GDM1 (cell line): ENCODE results near the gene SPATA16.
"Not testable (repeated sequence)": the region's sequence is repeated elsewhere in the genome, so short reads cannot be mapped to it uniquely, and the experiment has no call there.

Experiments
- DNase-seq: peaks from one replicate; lab custom pipeline; 2025; lab: John Stamatoyannopoulos, UW

Gene SPATA16

DNA sequence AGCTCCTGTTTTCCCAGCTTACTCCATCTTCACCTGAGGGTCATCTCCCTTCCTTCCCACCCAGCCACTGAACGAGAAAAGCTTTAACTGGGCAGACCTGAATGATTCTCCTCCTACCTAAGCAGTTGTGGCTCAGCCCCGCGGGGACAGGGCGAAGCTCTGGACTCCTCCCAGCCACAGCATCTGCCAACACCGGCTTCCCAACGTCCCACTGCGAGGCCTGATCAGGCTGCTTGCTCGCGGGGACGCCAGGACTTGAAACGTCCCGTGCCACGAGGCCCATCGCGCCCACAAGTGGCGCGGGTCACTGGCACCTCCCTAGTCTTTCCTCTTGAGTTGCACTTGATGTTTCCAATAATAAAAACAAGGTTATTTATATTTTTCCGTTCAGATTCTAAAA lies at the start of gene SPATA16:
TSS of gene SPATA16 (minus strand) at position 250 of the 400 bp plus-strand sequence. CDS start 23,504 bp downstream, outside the sequence.
- DNase-seq: no peak

GRCh38 chr3:173183022-173183421 lies 42.0 kb upstream of the SPATA16 start:
- not testable (repeated sequence) for DNase-seq

DNA sequence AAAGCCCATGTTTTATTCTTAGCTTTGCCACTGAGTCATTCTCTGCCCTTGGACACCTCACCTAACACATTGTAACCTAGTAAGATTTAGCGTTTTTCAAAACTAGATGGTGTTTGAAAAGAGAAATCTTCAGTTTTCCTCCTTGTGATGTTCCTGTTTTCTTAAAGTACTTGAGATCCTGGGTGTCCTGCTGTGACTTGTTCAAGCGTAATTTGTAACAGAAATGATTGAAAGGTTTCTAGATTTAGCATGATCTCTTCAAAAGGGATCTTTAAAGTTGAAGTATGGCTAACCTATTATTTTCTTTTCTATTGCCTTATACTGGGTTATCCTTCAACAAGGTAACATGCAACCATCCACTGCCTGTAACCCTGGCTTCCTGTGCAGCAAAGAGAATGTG lies 32.6 kb upstream of the SPATA16 start:
- no peak for DNase-seq

DNA sequence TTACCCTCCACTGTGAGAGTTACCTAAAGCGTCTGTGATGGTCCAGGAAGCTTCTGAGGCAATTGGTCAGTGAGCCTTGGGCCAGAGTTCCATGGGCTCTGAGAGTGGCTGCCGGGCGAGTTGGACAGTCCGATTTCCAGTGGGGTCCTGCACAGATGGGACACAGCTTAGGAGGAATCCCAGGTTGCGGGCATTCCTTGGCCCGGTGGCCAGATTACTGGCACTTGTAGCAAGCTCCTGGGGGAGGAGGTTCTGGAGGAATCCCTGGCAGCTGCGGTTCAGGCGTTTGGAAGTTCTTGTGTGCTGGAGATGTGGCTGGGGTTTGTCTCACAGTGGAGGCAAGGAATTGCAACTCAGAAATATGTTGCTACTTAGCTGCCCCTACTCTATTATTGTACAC lies 18.1 kb upstream of the SPATA16 start:
- not testable (repeated sequence) for DNase-seq

DNA sequence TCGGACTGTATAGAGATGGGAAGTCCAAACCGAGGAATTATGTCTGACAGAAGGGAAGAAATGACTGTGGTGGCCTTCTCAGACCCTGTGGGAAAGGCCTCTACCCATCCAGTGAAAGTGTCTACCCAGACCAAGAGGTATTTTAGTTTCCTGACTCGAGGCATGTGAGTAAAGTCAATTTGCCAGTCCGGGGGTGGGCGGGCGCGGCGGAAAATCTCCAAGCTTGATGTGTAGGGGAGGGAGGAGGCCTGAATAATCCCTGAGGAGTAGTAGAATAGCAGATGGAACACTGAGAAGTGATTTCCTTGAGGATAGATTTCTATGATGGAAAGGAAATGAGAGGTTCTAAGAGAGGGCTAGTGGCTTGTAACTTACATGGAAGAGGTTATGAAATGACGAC lies 15.5 kb upstream of the SPATA16 start:
- DNase-seq: not testable (repeated sequence)

DNA sequence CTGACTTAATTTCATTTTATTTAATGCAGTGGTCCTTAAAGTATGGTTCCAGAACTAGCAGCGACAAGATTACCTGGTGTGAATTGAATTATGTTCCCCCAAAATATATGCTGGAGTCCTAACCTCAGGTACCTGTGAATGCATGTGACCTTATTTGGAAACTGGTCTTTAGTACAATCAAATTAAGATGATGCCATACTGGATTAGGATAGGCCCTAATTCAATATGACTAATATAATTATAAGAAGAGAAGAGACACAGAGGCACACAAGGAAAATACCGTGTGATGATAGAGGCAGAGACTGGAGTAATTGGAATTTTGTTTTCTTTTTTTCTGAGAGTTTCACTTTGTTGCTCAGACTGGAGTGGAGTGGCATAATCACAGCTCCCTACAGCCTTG lies 12.6 kb upstream of the SPATA16 start:
- DNase-seq: no peak

DNA sequence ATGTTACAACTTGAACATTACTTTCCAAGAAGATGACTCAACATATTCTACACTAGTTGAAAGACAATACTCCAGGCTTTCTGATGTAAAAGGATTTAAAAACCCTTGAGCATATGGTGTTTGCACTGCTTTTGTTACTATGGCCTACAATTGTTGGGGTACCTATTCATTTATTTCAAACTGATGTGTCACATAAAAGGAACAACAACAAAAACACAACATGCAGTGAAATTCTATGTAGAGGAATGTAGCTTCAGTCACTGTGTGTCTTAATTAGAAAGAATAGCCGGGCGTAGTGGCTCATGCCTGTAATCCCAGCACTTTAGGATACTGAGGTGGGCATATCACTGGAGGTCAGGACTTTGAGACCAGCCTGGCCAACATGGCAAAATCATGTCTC lies 1.6 kb downstream of the SPATA16 start:
- no peak for DNase-seq

DNA sequence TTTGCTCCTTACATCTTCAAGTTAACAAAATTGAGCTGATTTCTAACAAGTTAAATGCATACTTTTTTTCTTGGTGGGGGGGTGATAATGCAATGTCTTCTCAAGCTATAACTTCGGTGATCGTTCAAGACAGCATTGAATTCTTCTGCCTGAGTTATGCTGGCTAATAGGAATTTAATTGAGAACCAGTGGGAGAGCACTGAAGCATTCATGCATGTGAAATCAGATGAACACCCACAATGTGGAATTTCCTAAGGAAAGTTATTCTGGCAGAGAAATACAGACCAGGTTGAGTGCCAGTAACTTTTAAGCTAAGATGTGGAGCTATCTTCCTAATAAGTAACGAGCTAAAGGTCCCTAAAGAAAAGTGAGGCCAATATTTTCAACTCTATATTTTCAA lies 3.0 kb downstream of the SPATA16 start:
- DNase-seq: no peak

DNA sequence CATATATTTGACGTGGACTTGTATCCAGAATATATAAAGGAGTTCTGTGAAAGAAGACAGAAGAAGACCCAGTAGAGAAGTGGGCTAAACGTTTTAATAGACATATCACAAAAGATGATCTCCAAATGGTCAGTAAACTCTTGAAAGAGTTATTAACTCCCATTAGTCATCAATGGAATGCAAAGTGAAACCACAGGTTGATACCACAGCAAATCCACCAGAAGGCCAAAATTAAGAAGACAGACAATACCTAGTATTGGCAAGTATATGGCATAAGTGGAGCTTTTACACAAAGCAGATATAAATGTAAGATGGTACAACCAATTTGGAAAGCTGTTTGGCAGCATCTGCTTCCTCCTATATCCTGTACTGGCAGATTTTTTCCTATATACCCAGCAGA lies 6.0 kb downstream of the SPATA16 start:
- no peak for DNase-seq

GRCh38 chr3:173128633-173129032 lies 12.4 kb downstream of the SPATA16 start:
- DNase-seq: no peak

- no peak for DNase-seq
Observed at GRCh38 chr3:173111321-173111720, 29.7 kb downstream of the SPATA16 start.

DNA sequence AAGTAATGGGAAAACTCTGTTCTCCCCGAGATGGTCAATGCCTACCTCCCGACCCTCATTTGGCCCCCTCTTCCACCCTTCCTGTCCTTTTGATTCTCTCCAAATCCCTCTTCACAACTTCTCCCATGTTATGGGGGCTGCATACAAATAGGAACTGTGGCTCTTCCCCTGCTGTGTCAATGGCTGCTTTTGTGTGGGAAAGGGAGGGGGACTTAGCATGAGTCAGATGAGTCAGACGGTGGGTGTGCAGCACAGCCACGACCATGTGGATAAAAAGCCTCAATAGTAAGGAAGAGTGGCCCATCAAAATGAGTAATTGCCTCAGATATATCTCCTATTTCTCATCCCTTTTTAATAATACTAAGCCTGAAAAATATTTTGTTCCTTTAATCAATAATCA lies 31.9 kb downstream of the SPATA16 start:
- DNase-seq: no peak

DNA sequence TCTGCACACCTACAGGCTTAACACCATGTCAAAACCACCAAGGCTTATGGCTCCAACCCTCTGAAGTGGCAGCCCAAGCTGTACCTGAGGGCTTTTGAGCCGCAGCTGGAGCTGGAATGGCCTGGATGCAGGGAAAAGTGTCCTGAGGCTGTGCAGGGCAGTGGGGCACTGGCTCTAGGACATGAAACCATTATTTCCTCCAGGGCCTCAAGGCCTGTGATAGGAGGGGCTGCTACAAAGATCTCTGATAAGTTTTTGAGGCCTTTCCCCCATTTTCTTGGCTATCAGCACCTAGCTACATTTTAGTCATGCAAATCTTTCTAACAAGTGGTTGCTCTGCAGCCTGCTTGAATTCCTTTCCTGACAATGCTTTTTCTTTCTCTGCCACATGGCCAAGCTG lies 37.6 kb downstream of the SPATA16 start:
- DNase-seq: no peak

- DNase-seq: no peak
Observed at GRCh38 chr3:173098959-173099358, 42.1 kb downstream of the SPATA16 start.

DNA sequence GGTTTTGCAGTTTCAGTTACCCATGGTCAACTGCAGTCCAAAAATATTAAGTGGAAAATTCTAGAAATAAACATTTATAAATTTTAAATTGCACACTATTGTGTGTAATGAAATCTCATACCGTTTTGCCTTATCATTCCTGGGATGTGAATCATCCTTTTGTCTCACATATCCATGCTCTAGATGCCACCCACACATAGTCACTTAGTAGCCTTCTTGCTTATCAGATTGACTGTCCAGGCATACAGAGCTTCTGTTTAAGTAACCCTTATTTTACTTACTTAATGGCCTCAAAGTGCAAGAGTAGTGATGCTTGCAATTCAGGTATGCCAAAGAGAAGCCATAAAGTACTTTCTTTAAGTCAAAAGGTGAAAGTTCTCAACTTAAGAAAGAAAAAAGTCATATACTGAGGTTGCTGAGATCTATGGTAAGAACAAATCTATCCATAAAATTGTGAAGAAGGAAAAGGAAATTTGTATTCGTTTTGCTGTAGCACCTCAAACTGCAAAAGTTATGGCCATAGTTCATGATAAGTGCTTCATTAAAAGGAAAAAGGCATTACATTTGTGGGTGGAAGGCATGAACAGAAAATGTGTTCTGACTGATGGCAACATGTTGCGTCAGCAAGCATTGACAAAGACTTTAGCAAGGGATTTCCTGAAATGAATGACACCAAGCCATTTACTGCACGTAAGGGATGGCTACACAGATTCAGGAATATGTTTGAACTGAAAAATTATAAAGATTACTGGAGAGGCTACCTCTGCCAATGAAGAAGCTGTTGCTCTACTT lies 43.8 kb downstream of the SPATA16 start:
- DNase-seq: no peak

GRCh38 chr3:173096140-173096539 lies 44.9 kb downstream of the SPATA16 start:
- DNase-seq: no peak

DNA sequence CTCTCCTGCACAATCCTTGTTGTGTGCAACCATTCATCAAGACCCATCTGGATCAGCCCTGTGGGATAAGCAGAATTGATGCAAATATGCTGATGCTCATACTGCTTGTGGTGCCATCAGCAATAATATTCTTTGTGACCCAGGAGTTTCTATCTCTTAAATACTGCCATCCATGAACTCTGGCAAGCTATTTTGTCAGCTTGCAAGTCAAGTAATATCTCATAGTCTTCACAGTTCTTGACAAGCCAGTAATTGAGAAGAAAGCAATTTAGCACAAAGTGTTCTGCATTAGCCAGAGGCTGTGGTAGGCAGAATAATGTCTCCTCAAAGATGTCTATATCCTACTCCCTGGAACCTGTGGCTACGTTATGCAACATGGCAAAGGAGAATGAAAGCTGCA lies 49.0 kb downstream of the SPATA16 start:
- no peak for DNase-seq

GRCh38 chr3:173090492-173090891 lies 50.5 kb downstream of the SPATA16 start:
- no peak for DNase-seq

- no peak for DNase-seq
Observed at GRCh38 chr3:173089283-173089682, 51.8 kb downstream of the SPATA16 start.

GRCh38 chr3:173078525-173078924 lies 62.5 kb downstream of the SPATA16 start:
- DNase-seq: no peak

DNA sequence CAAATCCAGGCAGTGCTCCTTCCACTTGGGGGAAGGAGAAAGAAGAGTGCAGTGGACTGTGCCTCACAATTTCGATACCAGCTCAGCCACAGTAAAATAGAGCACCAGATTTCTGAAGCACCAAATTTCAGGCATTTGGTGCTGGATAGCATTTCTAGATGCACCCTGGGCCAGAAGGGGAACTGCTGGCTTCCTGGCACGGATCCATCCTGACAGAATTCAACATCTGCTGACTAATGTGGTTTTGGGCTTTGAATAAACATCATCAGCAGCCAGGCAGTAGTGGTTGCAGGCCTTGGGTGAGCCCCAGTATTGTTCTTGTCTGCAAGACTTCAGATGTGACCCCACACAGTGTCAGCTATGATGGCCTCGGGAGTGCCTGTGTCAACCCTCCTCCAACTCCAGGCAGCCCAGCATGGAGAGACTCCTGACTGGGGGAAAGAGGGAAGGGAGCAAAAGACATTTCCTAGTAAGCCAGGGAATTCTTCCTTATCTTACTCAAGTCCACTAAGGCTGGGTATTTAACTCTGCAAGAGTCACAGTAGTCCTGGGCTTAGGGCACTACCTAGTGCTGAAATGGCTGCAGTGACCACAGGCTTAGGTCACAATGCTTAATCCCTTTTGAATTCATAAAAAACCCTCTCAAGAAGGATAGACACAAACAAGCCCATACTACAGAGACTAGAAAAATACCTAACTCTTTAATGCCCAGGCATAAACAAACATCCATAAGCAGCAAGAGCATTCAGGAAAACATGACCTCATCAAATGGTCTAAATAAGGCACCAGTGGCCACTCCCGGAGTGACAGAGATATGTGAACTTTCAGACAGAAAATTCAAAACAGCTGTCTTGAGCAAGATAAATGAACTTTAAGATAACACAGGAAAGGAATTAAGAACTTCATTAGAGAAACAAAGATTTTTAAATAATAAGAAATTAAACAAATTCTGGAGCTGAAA lies 74.7 kb downstream of the SPATA16 start:
- DNase-seq: peak; percentile 69

- no peak for DNase-seq
Observed at GRCh38 chr3:173065543-173065981, 75.5 kb downstream of the SPATA16 start.

DNA sequence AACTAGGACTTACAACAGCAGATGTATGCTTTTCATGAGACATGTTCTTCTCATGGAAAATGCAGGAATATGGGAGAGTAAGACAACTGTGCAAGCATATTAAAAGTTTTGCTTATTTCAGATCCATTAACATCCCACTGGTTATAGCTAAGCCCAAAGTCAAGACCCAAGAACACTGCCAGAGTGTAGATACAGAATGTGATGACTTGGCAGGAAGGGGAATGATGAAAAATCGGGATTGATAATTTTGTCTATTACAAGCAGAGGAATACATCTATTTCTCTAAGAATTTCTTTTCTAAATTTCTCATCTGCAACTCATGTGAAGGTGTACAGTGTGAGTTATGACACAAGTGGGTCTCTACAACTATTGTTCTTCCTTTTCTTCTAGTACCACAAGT lies 76.4 kb downstream of the SPATA16 start:
- no peak for DNase-seq
